ENCODE measurements around the gene CDC34.

Gene CDC34

DNA sequence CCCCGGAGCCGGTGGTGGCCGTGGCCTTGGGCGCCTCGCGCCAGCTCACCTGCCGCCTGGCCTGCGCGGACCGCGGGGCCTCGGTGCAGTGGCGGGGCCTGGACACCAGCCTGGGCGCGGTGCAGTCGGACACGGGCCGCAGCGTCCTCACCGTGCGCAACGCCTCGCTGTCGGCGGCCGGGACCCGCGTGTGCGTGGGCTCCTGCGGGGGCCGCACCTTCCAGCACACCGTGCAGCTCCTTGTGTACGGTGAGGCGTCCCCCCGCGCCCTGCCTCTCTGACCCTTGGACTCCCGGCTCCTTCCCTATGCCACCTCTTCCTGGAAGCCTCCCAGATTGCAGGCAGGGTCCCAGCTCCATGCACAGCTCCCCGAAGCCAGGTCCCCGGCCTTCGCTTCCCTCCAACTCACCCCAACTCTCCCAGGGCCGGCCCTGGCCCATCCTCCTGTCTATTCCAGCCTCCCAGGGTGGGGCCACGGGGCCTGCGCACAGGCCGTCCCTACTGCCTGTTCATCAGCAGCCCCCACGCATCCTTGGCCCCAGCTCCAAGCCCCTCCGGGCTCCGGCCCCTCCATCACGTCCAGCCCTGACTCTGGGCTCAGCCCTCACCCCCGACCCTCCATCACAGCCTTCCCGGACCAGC lies 33.6 kb upstream of the CDC34 start:
- DNase-seq = no peak

- no peak for DNase-seq
These were observed 33.1 kb upstream of the CDC34 start for GRCh38 chr19:498511-498891.

- no peak for DNase-seq
These were observed 32.5 kb upstream of the CDC34 start for GRCh38 chr19:498977-499623.

DNA sequence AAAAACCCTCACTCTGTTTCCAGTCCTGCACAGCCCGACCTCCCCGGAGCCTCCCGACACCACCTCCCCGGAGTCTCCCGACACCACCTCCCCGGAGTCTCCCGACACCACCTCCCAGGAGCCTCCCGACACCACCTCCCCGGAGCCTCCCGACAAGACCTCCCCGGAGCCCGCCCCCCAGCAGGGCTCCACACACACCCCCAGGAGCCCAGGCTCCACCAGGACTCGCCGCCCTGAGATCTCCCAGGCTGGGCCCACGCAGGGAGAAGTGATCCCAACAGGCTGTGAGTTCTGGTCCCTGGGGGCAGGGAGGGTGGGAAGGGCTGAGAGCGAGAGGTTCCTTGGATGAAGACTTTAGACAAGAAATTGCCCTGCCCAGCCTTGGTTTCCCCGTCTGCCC lies 29.9 kb upstream of the CDC34 start:
- DNase-seq = no peak

DNA sequence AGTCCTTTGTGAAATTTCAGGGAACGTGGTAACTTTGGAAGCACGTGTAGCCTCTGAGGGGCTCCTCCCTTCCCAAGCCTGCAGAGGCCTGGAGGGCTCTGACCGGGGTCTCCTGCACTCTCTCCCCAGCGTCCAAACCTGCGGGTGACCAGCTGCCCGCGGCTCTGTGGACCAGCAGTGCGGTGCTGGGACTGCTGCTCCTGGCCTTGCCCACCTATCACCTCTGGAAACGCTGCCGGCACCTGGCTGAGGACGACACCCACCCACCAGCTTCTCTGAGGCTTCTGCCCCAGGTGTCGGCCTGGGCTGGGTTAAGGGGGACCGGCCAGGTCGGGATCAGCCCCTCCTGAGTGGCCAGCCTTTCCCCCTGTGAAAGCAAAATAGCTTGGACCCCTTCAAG lies 26.9 kb upstream of the CDC34 start:
- DNase-seq = no peak

GRCh38 chr19:506404-507285 lies 24.9 kb upstream of the CDC34 start:
- DNase-seq = peak; percentile 87 to 88

GRCh38 chr19:507286-508203 lies 24.0 kb upstream of the CDC34 start, which contains the start of gene TPGS1:
Gene TPGS1, plus strand, starts transcription at chr19:507497. Its CDS starts 10 bp downstream, at chr19:507507.
- peak; percentile 56 to 81 for DNase-seq

DNA sequence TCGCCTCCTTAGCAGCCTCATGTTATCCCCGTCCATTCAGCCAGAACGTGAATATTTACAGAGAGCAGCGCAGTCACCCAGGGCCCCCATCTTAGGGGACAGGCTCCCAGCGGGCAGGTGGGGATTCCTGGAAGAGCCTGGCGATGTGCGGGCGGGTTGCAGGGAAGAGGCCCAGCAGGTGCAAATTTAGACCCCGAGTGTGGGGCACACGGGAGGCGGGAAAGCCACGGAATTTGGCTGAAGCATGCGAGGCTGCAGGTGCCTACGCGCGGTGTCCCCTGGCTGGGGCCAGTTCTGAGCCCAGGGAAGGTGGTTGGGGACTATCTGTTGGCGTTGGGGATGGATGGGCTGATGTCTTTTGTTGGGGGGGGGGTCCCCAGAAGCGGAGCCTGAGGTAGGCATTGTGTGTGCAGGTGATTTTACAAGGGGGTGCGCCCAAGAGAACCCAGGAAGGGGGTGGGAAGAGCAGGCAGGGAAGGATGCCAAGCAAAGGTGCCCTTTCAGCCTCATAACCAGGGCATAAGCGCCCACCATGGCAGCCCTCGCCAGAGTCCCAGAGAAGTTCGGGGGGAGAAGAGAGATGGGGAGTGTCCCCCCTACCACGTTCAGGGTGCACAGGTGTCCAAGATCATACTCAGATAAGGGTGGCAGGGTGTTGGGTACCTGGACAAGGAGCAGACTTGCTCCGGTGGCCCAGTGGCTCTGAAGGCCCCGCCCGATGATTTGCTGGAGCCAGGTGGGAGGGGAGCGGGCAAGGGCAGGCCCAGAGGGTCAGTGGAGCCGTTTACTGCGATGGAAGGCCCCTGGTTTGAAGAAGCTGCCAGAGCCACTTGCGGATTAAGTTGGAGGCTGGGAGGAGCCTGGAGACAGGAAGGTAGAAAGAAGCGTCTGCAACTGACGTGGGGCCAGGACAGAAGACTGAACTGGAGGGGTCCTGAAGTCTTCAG lies 23.1 kb upstream of the CDC34 start:
- DNase-seq = no peak

DNA sequence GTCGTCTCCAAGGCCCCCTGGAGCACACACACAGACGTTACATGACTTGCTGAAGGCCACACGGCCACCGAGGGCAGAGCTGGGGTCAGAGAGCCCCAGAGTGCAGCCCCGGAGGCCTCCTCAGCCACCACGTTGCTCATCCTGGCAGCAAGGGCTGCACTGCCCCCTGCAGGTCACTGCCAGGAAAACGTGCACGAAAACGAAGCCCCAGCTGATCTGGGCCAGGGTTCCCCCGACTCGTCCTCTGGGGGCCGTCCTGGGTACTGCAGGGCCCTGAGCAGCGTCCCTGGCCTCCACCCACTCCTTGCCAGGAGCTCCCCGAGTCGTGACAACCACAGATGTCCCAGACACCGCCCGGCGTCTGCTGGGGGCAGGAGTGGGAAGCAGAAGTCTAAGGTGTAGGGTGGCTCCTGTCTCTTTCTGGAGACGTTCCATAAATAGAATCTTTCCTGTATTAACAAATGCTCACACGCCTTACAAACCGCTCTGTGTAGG lies 20.9 kb upstream of the CDC34 start:
- DNase-seq = peak; percentile 91 to 92

- DNase-seq = peak; percentile 73 to 76
These were observed 20.3 kb upstream of the CDC34 start for GRCh38 chr19:511101-511851.

DNA sequence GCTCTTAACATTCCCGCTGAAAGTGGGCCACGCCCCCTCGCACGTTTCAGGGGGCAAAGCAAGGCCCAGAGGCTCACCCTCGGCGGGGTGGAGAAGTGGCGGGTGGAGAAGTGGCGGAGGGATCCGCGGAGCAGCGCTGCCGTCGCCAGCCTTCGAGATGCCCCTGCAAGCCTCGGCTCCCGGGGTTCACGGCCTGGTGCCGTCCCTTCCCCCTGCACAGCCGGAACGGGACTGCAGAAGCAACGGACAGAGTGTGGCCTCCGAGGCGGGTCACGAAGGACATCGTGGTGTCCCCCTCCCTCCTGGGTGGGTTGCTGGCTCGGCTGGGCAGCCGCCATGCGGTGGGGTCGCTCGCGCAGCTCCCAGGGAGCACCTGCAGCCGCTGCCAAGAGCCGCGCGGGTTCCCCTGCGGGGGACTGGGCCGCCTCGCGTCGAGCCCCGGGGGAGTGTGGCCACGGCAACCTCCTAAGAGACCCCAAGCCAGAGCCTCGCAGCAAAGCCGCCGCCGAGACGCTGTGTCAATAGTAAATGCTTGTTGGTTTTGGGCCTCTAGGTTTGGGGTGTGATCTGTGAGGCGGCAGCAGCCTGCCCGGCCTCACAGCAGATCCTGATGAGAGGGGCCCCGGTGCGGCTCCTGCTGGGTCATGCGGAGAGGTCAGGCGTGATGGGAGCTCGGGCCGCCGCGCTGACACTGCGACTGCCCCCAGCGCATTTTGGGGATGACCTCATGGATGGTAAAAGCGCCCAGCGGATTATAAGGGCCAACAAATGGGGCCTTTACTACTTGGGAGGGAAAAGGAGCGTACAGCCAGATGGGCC lies 18.8 kb upstream of the CDC34 start:
- DNase-seq = no peak

- no peak for DNase-seq
These were observed 18.0 kb upstream of the CDC34 start for GRCh38 chr19:513368-514165.

- DNase-seq = no peak
These were observed 17.3 kb upstream of the CDC34 start for GRCh38 chr19:514166-514663.

- no peak for DNase-seq
These were observed 13.6 kb upstream of the CDC34 start for GRCh38 chr19:517721-518597.

DNA sequence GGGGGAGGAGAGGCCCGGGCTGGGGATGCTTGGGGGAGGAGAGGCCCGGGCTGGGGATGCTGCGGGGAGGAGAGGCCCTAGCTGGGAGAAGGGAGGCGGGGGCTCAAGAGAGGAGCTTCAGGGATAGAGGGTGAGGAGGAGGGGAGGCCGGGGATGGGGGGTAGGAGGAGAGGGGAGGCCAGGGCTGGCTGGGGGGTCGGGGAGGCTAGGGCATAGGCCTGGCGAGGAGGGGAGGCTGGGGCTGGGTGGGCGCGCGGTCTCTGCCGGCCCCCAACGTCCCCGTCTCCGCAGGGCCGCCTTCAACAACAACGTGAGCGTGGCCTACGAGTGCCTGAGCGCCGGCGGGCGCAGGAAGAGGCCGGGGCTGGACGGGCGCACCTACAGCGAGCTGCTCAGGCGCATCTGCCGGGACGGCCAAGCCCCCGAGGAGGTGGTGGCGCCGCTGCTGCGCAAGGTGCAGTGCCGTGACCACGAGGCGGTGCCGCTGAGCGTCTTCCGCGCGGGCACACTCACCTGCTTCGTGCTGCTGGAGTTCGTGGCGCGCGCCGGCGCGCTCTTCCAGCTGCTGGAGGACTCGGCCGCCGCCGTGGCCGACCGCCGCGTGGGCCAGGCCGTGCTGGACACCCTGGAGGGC lies 12.8 kb upstream of the CDC34 start:
- DNase-seq = peak; percentile 60 to 66

- DNase-seq = no peak
These were observed 12.1 kb upstream of the CDC34 start for GRCh38 chr19:519449-519865.

DNA sequence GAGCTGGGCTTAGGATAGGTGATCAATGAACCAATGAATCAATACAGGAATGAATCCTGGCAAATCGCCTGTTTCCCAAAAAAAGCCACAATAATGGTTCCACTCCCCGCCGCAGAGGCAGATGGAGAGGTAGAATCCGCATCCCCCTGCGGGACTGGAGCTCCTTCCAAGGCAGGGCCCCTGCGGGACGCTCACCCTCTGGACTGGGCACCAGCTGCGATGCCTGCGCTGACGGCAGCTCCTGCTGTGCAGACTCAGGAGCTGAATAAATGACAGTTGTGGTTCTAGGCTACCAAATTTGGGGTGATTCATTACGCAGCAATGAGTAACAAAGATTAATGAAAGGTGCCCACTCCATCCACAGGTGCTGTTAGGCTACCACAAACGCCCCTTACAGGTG lies 8.8 kb upstream of the CDC34 start:
- no peak for DNase-seq
